ENCODE results near the gene ATP2A3. TPM values are rescaled to one million over a fixed set of nuclear protein-coding genes. Genes with fewer than 3 reads are reported as not detected.

The ATP2A3 gene
- total RNA-seq, 6 experiments from 2014 or later, result 1.5 to 4.3 (median 2.3) TPM

- no peak for ATAC-seq
- WGBS (ENCODE audit: insufficient coverage, low coverage, low lambda C conversion rate, missing lambda C conversion rate), result 85% methylated on average over 7 of the region's 7 CpGs
- H3K27me3 ChIP-seq, result no peaks in the 10 kb centered on the region
Measured at GRCh38 chr17:3969963-3970362, 5.7 kb upstream of the ATP2A3 start.

GRCh38 chr17:3968886-3969524 lies 4.8 kb upstream of the ATP2A3 start:
- TF ChIP-seq POLR2A (IDR thresholded peaks at IDR 0.05) (no peak), CTCF (IDR thresholded peaks at IDR 0.05) (no peak)
- ATAC-seq (no peak), DNase-seq (no peak)
- H3K27me3 ChIP-seq, result no peaks in the 10 kb centered on the region
- no peak overlapping the region for H3K27ac ChIP-seq
- H3K4me1 ChIP-seq, result peaks cover 0 to 19% (median 4%) of the 10 kb centered on the region in 4 donors
- no peaks in the 10 kb centered on the region for H3K9me3 ChIP-seq
- intact Hi-C loops (cut with DNase I), result no loop called here
- no peak overlapping the region for H3K4me3 ChIP-seq
- WGBS (ENCODE audit: insufficient coverage, low coverage, low lambda C conversion rate, missing lambda C conversion rate), result 83% methylated on average over 18 of the region's 18 CpGs
- no peaks in the 10 kb centered on the region for H3K36me3 ChIP-seq

More at GRCh38 chr17:3969963-3970362, 5.7 kb upstream of the ATP2A3 start:
- Histone ChIP-seq H3K4me1 (peaks cover 0 to 15% (median 4%) of the 10 kb centered on the region in 4 donors), H3K9me3 (no peaks in the 10 kb centered on the region), H3K36me3 (no peaks in the 10 kb centered on the region), H3K4me3 (no peak overlapping the region), H3K27ac (no peak overlapping the region)
- intact Hi-C loops (cut with DNase I), result no loop called here
- no peak for TF ChIP-seq POLR2A (IDR thresholded peaks at IDR 0.05)
- TF ChIP-seq CTCF (IDR thresholded peaks at IDR 0.05), result no peak
- DNase-seq, result no peak

- Histone ChIP-seq H3K4me1 (peaks cover 0 to 19% (median 4%) of the 10 kb centered on the region in 4 donors), H3K9me3 (no peaks in the 10 kb centered on the region), H3K27ac (no peak overlapping the region), H3K36me3 (no peaks in the 10 kb centered on the region), H3K27me3 (no peaks in the 10 kb centered on the region), H3K4me3 (no peak overlapping the region)
- TF ChIP-seq CTCF (IDR thresholded peaks at IDR 0.05) (no peak), POLR2A (IDR thresholded peaks at IDR 0.05) (no peak)
- no peak for ATAC-seq
- intact Hi-C loops (cut with DNase I), result no loop called here
- 100% methylated on average over 1 of the region's 3 CpGs for WGBS (ENCODE audit: insufficient coverage, low coverage, low lambda C conversion rate, missing lambda C conversion rate)
- DNase-seq, result no peak
Measured at GRCh38 chr17:3968015-3968414, 3.8 kb upstream of the ATP2A3 start.

GRCh38 chr17:3966720-3967363 lies 2.6 kb upstream of the ATP2A3 start:
- Histone ChIP-seq H3K9me3 (no peaks in the 10 kb centered on the region), H3K27me3 (no peaks in the 10 kb centered on the region), H3K4me1 (peaks cover 0 to 19% (median 4%) of the 10 kb centered on the region in 4 donors), H3K27ac (no peak overlapping the region), H3K36me3 (no peaks in the 10 kb centered on the region), H3K4me3 (no peak overlapping the region)
- TF ChIP-seq CTCF (IDR thresholded peaks at IDR 0.05), result peak in 3 of 4 donors; percentile 29 to 52 (median 44)
- TF ChIP-seq POLR2A (IDR thresholded peaks at IDR 0.05), result no peak
- peak; percentile 84 to 92 (median 90) for ATAC-seq
- DNase-seq, result peak; percentile 74 to 86 (median 83)
- WGBS (ENCODE audit: insufficient coverage, low coverage, low lambda C conversion rate, missing lambda C conversion rate), result 48% methylated on average over 10 of the region's 14 CpGs
- intact Hi-C loops (cut with DNase I), result no loop called here
